AG04449 (cell line): ENCODE results near the gene EGR1.

Source experiments
- CTCF ChIA-PET: fragments of 350-600 bp; formaldehyde crosslinking; extraction: SDS; loops from one replicate; lab custom pipeline; 2021; ENCODE audit warnings: antibody characterized with exemption; lab: Yijun Ruan, JAX
- POLR2A ChIA-PET: fragments of 400-600, 350-600 bp; formaldehyde crosslinking; extraction: SDS; loops from one replicate; lab custom pipeline; 2020; ENCODE audit warnings: antibody characterized with exemption, inconsistent platforms; lab: Yijun Ruan, JAX
- DNase-seq: peaks from one replicate; pipeline ENCODE4 v3.0.0-alpha.2; 2010; ENCODE audit warnings: low read depth, low spot score
- H3K4me3 ChIP-seq: 2 replicates; pipeline ENCODE4 v1.5.1; 2011; ENCODE audit warnings: low read depth, mild to moderate bottlenecking, control low read depth, low read length
- TF ChIP-seq, protein P1 (sequence below): IDR thresholded peaks from one replicate; pipeline ENCODE4 v1.5.1; 2011; ENCODE audit warnings: mild to moderate bottlenecking, moderate library complexity, low read length, control low read depth, inconsistent platforms; ENCODE audit not compliant: insufficient read depth; ENCODE audit errors: missing control alignments

The EGR1 gene

DNA sequence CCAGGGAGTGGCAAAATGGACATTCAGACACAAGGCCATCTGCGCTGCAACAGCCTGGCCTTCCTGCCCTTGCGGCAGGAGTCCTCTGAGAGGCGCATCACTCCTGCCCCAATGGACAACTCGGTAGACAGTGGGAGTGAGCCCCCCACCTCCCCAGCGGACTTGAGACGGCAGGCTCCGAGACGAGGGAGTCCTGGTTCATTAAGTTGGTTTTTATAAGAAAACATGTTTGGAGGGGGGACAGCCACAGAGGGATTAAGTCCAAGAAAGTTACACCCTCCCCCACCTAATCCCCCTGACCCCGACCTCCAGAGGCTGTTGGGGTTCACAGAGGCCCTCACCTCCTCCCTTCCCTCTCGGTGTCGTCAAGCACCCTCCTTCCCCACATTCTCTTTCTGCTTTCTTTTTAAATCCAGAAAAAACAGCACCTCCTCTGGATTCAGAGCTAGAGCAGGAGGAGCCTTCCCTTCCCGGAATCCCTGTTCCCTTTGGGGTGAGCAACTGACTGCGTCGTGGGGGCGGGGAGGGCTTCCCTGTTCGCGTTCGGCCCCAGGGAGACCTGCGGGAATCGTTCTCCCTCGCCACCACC lies 1.8 kb upstream of the EGR1 start:
- DNase-seq = no peak
- peak overlapping the region; percentile 68 for H3K4me3 ChIP-seq
- TF ChIP-seq, protein P1, sequence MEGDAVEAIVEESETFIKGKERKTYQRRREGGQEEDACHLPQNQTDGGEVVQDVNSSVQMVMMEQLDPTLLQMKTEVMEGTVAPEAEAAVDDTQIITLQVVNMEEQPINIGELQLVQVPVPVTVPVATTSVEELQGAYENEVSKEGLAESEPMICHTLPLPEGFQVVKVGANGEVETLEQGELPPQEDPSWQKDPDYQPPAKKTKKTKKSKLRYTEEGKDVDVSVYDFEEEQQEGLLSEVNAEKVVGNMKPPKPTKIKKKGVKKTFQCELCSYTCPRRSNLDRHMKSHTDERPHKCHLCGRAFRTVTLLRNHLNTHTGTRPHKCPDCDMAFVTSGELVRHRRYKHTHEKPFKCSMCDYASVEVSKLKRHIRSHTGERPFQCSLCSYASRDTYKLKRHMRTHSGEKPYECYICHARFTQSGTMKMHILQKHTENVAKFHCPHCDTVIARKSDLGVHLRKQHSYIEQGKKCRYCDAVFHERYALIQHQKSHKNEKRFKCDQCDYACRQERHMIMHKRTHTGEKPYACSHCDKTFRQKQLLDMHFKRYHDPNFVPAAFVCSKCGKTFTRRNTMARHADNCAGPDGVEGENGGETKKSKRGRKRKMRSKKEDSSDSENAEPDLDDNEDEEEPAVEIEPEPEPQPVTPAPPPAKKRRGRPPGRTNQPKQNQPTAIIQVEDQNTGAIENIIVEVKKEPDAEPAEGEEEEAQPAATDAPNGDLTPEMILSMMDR = peak; percentile 13
- ChIA-PET CTCF (interaction anchor here (1.1 to 12.8 kb wide), 16 partner anchors 8 to 125 kb away, joined by 3 to 207 read pairs (median 9); partner anchors contain the start of genes ETF1 and FAM53C), POLR2A (interaction anchor here (0.6 to 3.7 kb wide), 7 partner anchors 8 to 809 kb away, joined by 4 to 36 read pairs (median 11); partner anchors contain the start of gene ETF1)

DNA sequence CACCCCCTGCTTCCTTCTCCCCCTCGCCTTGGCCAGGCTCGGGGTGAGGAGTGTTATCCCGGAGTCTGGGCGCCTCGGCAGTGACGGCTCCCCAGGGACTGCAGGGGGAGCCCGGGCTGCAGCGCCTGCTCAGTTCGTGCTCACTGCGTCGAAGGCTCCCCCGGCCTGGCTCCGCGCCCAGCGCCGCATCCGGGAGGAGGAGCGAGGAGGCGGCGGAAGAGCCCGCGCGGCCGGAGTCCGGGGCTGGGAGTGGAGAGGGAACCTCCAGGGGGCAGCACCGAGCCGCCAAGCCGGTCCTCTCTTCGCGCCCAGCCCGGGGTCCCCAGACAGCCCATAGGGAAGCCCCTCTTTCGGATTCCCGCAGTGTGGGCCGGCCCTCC lies 1.3 kb upstream of the EGR1 start:
- CTCF ChIA-PET = interaction anchor here (1.1 to 12.8 kb wide), 14 partner anchors 12 to 80 kb away, joined by 3 to 207 read pairs (median 12); partner anchors contain the start of gene ETF1
- DNase-seq = no peak
- POLR2A ChIA-PET = interaction anchor here (1.7 to 3.7 kb wide), 7 partner anchors 9 to 808 kb away, joined by 5 to 36 read pairs (median 19); partner anchors contain the start of gene ETF1
- peak overlapping the region; percentile 82 for H3K4me3 ChIP-seq
- TF ChIP-seq, protein P1 = peak; percentile 87

DNA sequence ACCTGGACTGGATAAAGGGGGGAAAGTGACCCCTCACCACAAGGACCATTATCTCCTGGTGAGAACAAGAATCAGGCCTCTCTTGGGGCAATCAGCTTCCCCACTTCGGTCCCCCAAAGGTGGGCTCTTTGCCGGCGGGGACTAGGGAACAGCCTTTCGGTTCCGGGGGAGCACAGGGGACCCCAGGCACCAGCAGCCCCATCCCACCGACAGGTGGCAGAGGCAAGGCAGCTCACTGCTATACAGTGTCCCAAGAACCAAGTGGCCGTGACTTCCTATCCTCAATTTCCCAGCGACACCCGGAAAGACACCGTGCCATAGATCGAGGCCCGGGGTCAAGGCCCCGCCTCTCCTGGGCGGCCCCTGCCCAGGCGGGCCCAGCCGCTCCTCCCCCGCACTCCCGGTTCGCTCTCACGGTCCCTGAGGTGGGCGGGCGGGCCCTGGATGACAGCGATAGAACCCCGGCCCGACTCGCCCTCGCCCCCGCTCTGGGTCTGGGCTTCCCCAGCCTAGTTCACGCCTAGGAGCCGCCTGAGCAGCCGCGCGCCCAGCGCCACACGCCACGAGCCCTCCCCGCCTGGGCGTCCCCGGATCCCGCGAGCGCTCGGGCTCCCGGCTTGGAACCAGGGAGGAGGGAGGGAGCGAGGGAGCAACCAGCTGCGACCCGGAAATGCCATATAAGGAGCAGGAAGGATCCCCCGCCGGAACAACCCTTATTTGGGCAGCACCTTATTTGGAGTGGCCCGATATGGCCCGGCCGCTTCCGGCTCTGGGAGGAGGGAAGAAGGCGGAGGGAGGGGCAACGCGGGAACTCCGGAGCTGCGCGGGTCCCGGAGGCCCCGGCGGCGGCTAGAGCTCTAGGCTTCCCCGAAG lies 655 bp upstream of the EGR1 start:
- H3K4me3 ChIP-seq = peak overlapping the region; percentile 82
- POLR2A ChIA-PET = interaction anchor here (0.6 to 3.7 kb wide), 21 partner anchors 9 to 830 kb away, joined by 3 to 36 read pairs (median 5); partner anchors contain the start of genes ETF1, FAM53C and HSPA9
- TF ChIP-seq, protein P1 = peak; percentile 28
- DNase-seq = peak; percentile 89
- CTCF ChIA-PET = interaction anchor here (1.0 to 12.8 kb wide), 17 partner anchors 13 to 112 kb away, joined by 3 to 207 read pairs (median 7); partner anchors contain the start of genes ETF1 and KDM3B

DNA sequence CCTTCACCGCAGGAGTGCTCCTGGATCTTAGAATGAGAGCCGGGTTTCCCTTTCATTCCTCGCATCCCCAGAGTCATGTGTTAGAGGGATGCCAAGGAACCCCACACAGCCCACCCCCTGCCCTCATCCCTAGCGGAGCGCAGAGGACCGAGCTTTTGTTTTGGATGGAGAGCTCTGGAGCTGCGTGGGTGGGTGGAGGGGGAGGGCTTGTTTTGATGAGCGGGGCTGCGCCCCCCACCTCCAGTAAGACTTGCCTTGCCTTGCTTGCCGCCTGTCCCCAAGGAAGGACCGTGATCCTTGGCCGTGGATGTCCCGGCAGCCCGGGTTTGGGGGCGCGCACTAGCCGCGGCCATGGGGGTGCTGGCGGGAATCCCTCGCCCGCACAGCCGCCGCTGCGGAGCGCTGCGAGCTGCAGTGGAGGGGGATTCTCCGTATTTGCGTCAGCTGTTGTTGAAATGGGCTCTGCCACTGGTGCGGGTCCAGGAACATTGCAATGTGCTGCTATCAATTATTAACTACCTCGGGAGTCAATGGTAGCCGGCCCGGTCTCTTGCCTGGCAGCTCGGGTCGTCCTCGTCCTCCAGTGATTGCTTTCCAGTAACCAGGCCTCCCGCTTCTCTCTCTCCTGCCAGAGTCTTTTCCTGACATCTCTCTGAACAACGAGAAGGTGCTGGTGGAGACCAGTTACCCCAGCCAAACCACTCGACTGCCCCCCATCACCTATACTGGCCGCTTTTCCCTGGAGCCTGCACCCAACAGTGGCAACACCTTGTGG lies 1.0 kb downstream of the EGR1 start:
- TF ChIP-seq, protein P1 = no peak
- peak overlapping the region; percentile 82 for H3K4me3 ChIP-seq
- ChIA-PET POLR2A (interaction anchor here (0.8 to 3.7 kb wide), 14 partner anchors 8 to 191 kb away, joined by 3 to 36 read pairs (median 8); partner anchors contain the start of gene ETF1), CTCF (interaction anchor here (3.4 to 12.8 kb wide), 4 partner anchors 14 to 35 kb away, joined by 19 to 207 read pairs (median 44); no protein-coding TSS in a partner anchor)
- DNase-seq = no peak

DNA sequence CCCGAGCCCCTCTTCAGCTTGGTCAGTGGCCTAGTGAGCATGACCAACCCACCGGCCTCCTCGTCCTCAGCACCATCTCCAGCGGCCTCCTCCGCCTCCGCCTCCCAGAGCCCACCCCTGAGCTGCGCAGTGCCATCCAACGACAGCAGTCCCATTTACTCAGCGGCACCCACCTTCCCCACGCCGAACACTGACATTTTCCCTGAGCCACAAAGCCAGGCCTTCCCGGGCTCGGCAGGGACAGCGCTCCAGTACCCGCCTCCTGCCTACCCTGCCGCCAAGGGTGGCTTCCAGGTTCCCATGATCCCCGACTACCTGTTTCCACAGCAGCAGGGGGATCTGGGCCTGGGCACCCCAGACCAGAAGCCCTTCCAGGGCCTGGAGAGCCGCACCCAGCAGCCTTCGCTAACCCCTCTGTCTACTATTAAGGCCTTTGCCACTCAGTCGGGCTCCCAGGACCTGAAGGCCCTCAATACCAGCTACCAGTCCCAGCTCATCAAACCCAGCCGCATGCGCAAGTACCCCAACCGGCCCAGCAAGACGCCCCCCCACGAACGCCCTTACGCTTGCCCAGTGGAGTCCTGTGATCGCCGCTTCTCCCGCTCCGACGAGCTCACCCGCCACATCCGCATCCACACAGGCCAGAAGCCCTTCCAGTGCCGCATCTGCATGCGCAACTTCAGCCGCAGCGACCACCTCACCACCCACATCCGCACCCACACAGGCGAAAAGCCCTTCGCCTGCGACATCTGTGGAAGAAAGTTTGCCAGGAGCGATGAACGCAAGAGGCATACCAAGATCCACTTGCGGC lies 1.8 kb downstream of the EGR1 start:
- peak overlapping the region; percentile 82 for H3K4me3 ChIP-seq
- DNase-seq = no peak
- ChIA-PET CTCF (interaction anchor here (0.7 to 12.8 kb wide), 3 partner anchors 15 to 115 kb away, joined by 3 to 207 read pairs (median 69); no protein-coding TSS in a partner anchor), POLR2A (interaction anchor here (0.8 to 3.7 kb wide), 6 partner anchors 9 to 76 kb away, joined by 3 to 36 read pairs (median 22); partner anchors contain the start of gene ETF1)
- TF ChIP-seq, protein P1 = no peak
